Measurements from ENCODE around the gene LPP.

LPP gene

DNA sequence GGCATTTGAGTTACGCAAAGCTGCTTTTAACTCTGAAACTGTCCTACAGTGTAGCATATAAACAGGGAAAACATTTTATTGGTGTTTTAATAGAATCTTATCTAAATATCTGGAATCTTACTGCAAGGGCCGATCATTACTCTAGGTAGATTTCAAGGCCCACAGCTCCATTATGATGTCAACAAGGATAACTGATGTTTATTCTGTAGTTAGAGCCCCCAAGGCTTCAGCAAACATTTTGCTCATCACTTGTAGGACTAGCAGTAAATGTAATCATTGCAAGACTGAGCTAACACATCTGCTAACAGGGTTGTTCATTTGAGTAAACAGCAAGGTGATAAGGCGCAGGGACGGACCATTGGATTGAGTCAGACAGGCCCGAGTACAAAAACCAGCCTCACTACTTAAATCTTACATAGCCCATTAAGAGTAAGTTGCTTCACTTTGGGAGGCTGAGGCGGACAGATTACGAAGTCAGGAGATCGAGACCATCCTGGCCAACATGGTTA is 685.3 kb downstream of the LPP start:
- peak; percentile 77 for DNase-seq (ENCODE audit: low read depth)

DNA sequence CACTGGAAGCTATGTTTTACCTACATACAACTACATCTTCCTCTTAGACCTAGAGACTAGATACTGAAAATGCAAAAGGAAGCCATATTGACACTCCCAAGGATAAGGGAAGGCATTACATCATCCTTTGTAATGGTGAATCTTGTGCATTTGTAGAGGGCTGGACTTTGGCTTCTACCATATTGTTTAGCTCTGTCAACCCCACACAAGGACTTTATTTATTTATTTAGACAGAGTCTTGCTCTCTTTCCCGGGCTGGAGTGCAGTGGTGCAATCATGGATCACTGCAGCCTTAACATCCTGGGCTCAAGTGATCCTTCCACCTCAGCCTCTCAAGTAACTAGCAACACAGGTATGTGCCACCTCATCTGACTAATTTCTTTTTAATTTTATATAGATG is 686.3 kb downstream of the LPP start:
- DNase-seq (ENCODE audit: low read depth), result no peak

DNA sequence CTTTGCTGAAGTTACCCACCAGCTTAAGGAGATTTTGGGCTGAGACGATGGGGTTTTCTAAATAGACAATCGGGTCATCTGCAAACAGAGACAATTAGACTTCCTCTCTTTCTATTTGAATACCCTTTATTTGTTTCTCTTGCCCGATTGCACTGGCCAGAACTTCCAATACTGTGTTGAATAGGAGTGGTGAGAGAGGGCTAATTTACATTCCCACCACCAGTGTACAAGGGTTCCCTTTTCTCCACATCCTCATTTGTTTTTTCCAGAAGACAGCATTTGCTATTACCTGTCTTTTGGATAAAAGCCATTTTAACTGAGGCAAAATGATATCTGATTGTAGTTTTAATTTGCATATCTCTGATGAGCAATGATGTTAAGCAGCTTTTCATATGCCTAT is 687.9 kb downstream of the LPP start:
- DNase-seq (ENCODE audit: low read depth), result no peak

DNA sequence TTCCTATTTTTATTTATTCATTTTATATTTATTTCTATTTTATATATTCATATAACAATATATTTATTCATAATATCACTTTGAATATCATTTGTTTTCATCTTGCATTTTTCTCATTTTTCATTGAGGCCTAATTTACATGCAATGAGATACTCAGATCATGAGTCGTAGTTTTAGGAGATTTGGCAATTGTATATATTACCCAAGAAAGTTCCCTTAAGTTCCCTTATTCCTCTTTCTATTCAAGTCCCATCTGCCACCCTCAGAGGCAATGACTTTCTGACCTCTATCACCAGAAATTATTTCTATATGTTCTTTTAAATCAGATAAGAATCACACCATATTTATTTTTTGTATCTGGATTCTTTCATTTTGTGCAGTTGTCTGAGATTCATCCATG is 688.7 kb downstream of the LPP start:
- peak; percentile 52 for DNase-seq (ENCODE audit: low read depth)

DNA sequence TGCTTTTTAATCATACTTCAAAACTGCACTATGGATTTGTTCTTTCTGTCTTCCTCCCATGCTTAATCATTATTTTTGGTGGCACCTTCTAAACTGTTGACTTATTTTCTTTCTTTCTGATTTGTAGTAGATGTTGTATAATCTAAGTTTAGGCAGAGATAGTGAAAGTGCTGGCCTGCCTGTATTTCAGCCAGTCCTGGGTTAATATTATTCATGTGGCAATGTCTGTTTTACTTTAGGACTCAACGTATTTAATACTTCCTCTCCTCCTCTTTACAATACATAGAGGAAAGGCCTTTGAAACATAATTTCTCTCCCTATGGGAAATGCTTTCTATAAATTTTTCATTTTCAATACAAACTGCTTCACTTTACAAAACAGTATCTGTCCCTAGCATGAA is 690.1 kb downstream of the LPP start:
- no peak for DNase-seq (ENCODE audit: low read depth)

DNA sequence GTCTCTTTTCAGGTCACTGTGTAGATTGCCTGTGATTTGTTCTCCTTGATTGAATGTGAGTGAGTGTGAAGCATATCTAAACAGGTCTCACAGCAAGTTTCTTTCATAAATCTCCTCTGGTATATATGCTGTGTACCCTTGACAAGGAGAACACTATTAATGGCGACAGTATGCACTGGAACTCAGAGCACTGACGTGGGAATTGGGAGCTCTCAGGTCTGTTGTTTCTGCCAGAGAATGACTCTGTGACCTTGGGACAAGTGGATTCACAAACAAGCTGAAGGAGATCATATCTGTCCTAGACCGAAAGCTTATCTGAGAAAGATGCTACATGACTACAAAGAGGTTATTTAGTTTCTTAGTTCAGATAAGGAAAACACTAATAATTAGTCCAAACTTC is 691.6 kb downstream of the LPP start:
- DNase-seq (ENCODE audit: low read depth), result no peak

DNA sequence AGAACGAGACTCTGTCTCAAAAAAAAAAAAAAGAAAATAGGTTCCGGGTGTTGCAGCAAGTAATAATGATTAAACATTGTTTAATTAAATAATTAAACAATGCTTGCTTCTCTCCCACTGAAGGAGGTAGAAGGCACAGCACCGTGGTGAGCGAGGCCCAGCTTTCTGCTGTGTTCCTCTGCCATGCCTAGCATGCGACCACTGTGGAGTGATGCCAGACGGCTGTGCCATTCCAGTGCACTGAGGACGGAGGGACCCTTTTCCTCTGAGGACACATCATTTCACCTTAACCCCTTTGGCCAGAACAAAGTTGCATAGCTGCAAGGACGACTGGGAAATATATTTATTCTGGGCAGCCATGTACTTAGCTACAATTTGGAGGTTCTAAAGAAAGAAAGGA is 695.0 kb downstream of the LPP start:
- DNase-seq (ENCODE audit: low read depth), result no peak

DNA sequence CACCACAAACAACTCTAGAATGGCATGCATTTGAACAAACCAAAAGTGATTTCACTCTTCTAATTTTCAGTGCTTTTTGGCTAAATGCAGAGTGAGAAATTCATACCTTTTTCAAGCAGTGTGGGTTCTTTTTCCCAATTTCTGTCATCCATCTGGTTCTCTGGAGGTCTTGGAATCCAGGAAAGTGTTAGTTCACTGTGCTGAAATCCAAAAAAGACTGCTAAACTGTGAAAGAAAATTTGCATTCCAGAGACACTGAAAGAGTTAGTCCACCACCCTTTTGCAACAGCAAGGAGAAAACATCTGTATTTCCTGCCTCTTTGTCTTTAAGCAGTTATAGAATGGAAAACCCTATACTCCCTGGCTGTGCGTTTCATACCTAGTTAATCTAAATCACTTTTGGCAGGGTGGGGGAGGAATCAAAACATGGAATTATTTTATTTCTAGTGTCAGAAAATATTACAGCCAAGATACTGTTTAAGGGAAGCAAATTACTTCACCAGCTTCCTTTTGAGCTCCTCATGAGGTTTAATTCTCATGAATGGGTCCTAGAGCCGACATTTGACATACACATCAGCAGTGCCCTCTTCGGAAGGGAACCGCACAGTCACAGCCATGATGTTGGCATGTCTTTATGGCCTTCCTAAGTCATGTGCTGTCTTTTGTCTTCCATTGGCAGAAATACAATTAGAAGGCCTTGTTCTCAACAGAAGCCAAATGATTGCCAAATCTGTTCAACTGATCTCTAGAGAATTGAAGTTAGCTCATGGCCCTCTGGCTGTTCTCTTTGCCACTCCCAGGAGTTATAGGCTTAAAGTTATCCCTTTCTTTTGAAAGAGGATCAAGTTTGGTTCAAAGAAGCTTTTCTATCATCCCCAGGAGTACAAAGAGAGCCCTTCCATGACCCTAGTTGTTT is 700.2 kb downstream of the LPP start:
- DNase-seq (ENCODE audit: low read depth), result peak; percentile 47

DNA sequence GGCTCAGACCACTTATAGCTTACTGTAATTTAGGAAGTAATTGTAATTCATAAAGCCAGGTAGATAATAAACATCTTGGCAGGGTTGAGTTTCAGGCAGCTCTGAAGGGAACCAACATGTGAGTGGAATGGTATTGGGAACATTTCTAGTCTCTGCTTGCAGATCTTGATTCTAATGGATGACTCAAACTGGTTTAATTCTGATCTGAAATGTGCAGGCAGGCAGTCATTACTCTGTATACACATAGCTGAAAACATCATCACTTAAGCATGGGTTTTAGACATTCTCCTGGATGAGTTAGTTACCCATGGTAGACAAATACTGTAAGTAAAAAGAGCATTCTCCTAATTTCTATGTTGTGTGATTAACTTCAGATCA is 700.8 kb downstream of the LPP start:
- peak; percentile 47 for DNase-seq (ENCODE audit: low read depth)

DNA sequence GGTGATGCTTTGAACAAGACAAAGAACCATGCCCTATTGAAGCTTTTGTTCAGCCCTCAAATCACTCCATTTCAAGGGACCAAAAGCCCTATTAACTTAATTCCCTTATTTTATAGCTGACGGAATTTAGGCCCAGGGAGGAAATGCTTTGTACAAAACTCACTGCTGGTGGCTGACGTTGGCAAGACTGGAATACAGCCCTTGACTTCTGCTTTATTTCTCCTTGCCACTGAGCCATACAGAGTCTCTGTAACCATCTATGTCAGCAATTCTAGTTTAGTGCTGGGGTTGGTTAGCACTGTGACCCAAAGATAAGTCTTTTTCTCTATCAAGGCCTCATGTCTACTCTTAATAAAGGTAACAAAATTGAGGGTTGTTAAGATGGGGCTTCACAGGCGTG is 701.7 kb downstream of the LPP start:
- no peak for DNase-seq (ENCODE audit: low read depth)

DNA sequence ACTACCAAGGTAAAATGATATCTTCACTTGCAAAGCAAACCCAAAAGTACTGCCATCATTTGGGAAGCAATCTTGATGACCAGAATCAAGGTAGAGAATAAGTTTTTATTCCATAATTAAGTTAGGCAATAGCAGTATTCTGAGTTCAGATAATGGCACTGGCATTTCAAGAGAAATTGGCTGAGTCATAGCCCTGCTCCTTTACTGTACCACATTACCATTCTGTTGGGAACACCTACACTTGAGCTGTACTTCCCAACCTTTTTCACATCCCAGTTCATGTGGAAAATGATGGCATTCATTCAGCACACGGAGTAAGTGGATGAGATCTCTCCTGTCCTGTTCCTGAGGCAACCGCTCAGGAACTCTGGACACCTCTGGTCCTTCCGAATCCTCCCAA is 706.2 kb downstream of the LPP start:
- DNase-seq (ENCODE audit: low read depth), result peak; percentile 69

DNA sequence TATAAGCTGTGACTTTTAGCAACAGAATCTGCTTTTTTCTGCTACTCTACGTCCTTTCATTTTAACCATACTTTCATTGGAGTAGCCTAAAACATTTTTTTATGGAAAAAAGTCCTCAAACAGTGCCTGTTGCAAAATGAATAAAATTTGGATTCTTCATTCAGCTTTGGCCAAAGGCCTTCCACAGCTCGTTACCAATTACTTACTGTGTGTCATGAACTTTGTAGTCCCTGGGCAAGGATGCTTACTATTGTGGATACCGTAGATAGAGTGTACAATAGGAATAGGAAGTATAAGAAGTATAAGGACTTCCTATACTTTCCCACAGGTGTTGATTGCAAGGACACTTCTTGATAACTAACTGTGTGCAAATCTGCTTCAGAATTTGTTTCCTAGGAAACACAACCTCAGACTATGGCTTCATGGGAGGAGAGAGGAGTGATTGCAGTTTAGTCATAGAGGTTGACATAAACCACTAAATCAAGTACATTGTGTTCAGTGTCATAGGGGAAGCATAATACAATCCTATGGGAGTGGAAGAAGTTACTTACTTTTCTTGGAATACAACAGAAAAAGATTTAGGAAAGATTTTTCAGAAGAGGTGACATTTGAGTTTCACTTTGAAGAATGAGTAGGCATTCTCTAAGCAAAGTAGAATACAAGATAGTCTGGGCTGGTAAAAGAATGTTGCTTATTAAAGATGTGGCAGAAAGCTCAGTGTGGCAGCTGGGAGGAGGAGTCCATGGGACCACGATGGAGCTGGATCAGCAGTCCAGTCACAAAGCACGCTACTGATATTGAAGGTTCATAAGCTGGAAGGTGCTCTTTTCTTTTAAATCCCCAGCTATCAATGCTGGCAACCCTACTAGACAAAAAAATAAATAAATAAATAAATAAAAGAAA is 708.1 kb downstream of the LPP start:
- peak; percentile 80 for DNase-seq (ENCODE audit: low read depth)

DNA sequence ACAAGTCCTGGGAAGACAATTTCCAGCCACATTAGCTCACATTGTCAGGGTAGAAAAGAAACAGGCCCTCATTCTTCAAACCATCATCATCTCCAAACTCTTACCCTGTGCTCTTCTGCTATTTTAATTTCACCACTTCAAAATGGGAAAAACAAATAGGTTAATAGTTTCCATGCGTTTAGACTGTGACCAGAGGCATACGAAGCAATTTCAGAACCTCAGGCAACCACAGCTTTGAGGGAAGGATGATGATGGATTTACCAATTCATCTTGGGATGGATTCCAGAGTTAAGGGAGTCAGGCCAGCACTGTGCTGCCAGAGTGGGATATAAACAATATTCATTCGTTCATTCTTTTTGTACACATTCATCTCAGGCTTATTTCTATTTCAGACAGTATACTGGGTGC is 710.0 kb downstream of the LPP start:
- peak; percentile 91 for DNase-seq (ENCODE audit: low read depth)

DNA sequence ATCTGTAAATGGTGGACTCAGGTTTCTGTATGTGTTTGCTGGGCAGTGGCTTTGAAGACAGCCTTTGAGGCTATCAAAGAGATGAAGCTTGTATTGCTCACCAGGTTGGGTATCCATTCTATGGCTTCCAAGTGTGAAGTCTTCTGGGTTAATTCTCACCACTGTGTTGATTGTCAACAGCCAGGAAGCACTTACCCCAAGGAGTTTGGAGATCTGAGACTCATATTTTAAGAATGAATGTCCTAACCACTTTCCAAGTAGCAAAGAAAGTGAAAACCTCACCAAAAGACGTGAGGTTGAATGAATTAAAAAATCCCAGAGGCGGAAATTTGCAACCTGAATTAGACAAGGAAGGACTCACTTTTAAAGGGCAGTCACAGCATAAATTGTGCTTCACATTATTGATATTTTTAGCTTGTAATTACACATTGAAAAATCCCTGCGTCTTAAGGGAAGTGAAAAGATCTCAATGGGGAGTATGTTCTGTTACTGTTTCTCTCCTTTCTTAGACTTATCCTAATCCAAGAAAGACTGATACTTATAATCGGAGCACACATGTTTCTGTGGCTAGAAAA is 713.8 kb downstream of the LPP start:
- no peak for DNase-seq (ENCODE audit: low read depth)

DNA sequence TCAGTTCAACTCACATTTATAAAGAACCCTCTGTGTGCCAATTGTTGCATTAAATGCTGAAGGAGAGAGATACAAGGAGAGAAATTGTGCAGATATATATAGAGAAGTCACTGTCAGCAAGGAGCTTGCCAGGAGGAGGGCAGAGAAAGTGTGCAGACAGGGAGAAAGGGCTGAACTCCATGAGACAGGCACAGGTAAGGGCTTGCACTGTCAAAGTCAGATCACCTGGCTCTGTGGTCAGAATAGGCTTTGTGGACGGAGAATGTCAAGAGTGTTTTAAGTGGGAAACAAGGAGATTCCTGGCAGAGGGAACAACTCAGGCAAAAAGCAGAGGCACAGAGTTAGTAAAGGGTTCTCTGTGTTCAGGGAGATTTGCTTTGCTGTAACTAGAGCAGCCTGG is 714.8 kb downstream of the LPP start:
- no peak for DNase-seq (ENCODE audit: low read depth)

DNA sequence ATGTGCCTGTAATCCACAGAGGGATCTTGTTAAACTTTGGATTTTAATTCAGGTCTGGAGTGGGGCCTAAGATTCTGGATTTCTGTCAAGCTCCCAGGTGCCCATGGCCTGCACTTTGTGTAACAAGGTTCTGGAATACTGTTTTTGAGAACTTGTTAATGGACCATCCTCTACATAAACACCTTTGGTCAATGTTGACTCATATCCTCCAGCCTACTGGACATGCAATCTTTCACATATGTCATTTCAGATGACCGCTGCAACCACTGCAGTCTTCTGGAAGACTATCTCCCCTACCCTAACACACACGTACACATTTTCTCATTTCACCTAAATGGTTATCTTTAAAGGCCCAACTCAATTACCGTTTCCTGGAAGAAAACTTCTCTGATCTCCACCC is 715.7 kb downstream of the LPP start:
- DNase-seq (ENCODE audit: low read depth), result peak; percentile 62

DNA sequence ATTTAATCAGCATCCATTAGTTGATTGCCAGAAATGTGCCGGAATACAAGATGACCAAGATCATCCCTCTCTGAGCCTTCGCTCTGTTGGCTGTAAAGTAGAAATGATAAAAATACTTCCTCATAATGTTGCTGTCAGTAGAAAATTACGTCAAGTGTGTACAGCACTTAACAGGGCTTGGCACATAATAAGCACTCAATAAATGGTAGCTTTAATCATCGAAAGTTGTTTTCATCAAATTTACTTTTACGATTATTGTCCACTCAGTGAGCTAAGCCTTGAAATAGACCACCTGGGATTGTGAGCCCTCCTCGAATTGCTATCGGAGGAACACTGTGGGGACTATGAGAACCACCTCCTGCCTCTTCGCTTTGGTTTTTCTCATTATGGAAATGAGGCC is 716.5 kb downstream of the LPP start:
- no peak for DNase-seq (ENCODE audit: low read depth)

DNA sequence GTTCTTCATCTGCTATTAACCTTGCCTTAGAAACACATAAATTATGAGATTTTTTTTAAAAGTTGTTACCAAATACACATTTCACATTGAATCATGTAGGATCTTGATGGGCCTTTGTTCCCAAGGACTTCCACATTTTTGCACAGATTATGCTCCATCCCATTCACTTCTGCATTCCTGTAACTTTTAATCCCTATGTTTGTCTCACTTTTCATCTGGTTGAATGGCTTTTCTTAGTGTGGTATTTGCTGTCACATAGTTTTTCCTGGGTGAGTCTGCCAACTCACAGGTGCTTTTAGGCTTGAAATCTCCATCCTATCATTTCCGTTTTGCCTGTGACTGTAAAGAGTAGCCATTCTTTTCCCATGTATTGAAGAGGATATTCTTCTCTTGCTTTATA is 720.6 kb downstream of the LPP start:
- DNase-seq (ENCODE audit: low read depth), result no peak

DNA sequence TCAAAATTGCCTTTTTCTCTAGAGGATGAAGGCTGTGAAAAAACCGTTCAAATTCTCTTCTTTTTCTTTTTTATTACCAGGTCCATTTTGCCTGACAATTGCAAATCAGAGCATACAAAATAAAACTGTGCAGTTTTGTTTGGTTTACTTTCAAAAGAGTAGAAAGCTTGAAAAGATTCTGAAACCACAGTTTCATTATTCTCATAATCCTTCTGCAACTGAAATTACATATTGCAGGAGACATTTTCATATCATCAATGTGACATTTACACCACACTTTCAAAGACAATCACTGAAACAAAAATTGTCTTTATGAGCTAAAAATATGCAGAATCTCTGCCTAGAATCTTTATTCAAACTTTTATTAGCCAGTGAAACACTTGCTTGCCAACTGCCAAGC is 721.5 kb downstream of the LPP start:
- DNase-seq (ENCODE audit: low read depth), result no peak

DNA sequence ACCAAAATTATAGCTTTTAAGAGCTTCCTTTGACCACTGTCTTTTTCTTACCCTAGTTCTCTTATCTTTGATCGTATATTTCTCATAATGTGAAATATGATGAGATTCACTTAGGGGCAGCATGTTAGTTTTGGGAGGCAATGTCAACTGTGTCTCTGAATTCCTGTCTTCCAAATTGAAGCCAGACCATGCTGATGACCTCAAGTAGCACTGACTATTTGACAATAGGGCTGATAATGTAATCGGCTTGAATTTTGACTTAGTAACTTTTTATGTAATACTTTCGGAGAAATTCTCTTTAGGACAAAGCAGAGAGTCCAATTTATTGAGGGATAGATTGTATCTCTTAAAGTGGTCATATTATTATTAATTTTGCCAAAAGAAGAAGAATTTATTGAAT is 722.4 kb downstream of the LPP start:
- DNase-seq (ENCODE audit: low read depth), result no peak

DNA sequence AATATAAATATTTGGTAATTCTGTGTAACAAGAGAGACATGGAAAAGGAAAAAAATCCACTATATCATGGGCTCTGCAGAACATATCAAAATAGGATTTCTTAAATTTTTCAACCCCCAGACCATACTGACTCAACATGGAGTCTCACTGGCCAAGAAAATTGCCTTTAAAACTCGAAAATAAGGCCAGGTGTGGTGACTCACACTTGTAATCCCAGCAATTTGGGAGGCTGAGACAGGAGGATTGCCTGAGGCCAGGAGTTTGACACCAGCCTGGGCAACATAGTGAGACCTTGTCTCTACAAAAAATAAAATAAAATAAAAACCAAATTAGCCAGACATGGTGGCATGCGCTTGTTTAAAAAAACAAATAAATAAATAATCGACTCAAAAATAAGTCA is 723.4 kb downstream of the LPP start:
- no peak for DNase-seq (ENCODE audit: low read depth)

DNA sequence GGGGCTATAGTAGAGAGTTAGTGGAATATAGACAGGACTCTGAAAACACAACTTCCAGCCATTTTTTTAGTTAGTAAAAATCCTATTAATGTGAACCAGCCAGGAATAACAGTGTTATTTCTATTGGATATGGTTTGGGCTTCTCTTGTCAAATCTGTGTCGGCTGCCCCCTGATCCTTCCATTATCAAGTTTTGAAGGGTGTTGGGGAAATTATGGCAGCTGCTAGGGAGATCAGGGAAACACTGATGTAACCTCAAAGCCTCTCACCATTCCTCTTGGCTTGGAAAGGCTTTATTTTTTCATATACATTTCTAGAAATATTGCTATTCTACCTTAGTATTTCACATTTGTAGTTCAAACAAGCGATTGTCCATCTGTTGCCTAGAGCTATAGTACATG is 724.1 kb downstream of the LPP start:
- no peak for DNase-seq (ENCODE audit: low read depth)

All from amniotic epithelial cell (primary cell).